Neural cell (in vitro differentiated cells): ENCODE results near the gene RHEX. TPM values are rescaled to one million over a fixed set of nuclear protein-coding genes. Genes with fewer than 3 reads are reported as not detected.

Experiments used
- H2AFZ ChIP-seq: fragments of 200-600, 300-800 bp; sonication (generic), shearing (Covaris generic); 2 replicates; pipeline ENCODE4 v1.6.0; 2014; ENCODE audit warnings: low read depth, mild to moderate bottlenecking, antibody characterized with exemption, low read length, moderate library complexity
- H3F3A ChIP-seq: fragments of 200-600 bp; shearing (Covaris generic); 2 replicates; pipeline ENCODE4 v1.6.1; 2016; ENCODE audit warnings: mild to moderate bottlenecking, moderate library complexity, mixed read lengths, antibody characterized with exemption, low read length; ENCODE audit not compliant: insufficient read depth, poor library complexity, severe bottlenecking
- H3K27ac ChIP-seq: fragments of 200-600, 300-800 bp; sonication (generic), shearing (Covaris generic); 2 replicates; pipeline ENCODE4 v1.5.1; 2014; ENCODE audit warnings: mild to moderate bottlenecking, low read length, moderate library complexity
- H3K27me3 ChIP-seq: fragments of 300-800, 200-600 bp; sonication (generic), shearing (Covaris generic); 2 replicates; pipeline ENCODE4 v1.6.0; 2014; ENCODE audit warnings: mild to moderate bottlenecking, low read depth, low read length, moderate library complexity; ENCODE audit not compliant: insufficient read depth
- H3K36me3 ChIP-seq: fragments of 300-800, 200-600 bp; sonication (generic), shearing (Covaris generic); 2 replicates; pipeline ENCODE4 v1.5.1; 2014; ENCODE audit warnings: mild to moderate bottlenecking, antibody characterized with exemption, low read length, moderate library complexity; ENCODE audit not compliant: insufficient read depth
- H3K4me2 ChIP-seq: fragments of 300-800, 200-600 bp; sonication (generic), shearing (Covaris generic); 2 replicates; pipeline ENCODE4 v1.6.0; 2014; ENCODE audit warnings: mild to moderate bottlenecking, low read length
- H3K4me3 ChIP-seq: fragments of 300-800, 200-600 bp; sonication (generic), shearing (Covaris generic); 2 replicates; pipeline ENCODE4 v1.5.1; 2014; ENCODE audit warnings: mild to moderate bottlenecking, low read length, moderate library complexity
- H3K79me2 ChIP-seq: fragments of 200-600 bp; shearing (Covaris generic); replicated peaks from 2 replicates; pipeline ENCODE4 v1.6.0; 2014; ENCODE audit warnings: mild to moderate bottlenecking, low read length, moderate library complexity; ENCODE audit not compliant: insufficient read depth
- H3K9ac ChIP-seq: fragments of 300-800, 200-600 bp; sonication (generic), shearing (Covaris generic); 2 replicates; pipeline ENCODE4 v1.6.1; 2016; ENCODE audit warnings: mild to moderate bottlenecking, low read length, mixed read lengths
- H3K9me2 ChIP-seq: fragments of 200-600 bp; shearing (Covaris generic); 2 replicates; pipeline ENCODE4 v1.6.1; 2016; ENCODE audit warnings: mild to moderate bottlenecking, low read length, mixed read lengths; ENCODE audit not compliant: insufficient read depth
- H3K9me3 ChIP-seq: fragments of 200-600, 300-800 bp; sonication (generic), shearing (Covaris generic); 2 replicates; pipeline ENCODE4 v1.6.1; 2016; ENCODE audit warnings: mild to moderate bottlenecking, mixed run types, low read length, moderate library complexity, mixed read lengths
- H4K20me1 ChIP-seq: fragments of 200-600 bp; shearing (Covaris generic); 2 replicates; pipeline ENCODE4 v1.6.1; 2016; ENCODE audit warnings: mild to moderate bottlenecking, mixed run types; ENCODE audit not compliant: insufficient read depth
- EP300 ChIP-seq: fragments of 450-650 bp; conservative IDR thresholded peaks from 2 replicates; pipeline ENCODE4 v1.6.1; 2014; ENCODE audit warnings: antibody characterized with exemption, mild to moderate bottlenecking, moderate library complexity; ENCODE audit not compliant: poor library complexity, severe bottlenecking
- EZH2 ChIP-seq: fragments of 200-600, 300-800 bp; shearing (Covaris generic), sonication (generic); IDR thresholded peaks from 2 replicates; pipeline ENCODE4 v1.6.1; 2014; ENCODE audit warnings: antibody characterized with exemption, low read length, borderline replicate concordance, mild to moderate bottlenecking; ENCODE audit not compliant: insufficient read depth, poor library complexity, severe bottlenecking
- MXI1 ChIP-seq: fragments of 450-650 bp; conservative IDR thresholded peaks from 2 replicates; pipeline ENCODE4 v1.6.1; 2014; ENCODE audit warnings: antibody characterized with exemption, mild to moderate bottlenecking; ENCODE audit not compliant: poor library complexity, severe bottlenecking
- POLR2AphosphoS5 ChIP-seq: IDR thresholded peaks from 2 replicates; pipeline ENCODE4 v1.6.1; 2012
- RAD21 ChIP-seq: fragments of 450-650 bp; conservative IDR thresholded peaks from 2 replicates; pipeline ENCODE4 v1.6.1; 2014; ENCODE audit warnings: antibody characterized with exemption, mild to moderate bottlenecking, moderate library complexity
- REST ChIP-seq: IDR thresholded peaks from 2 replicates; pipeline ENCODE4 v1.6.1; 2012; ENCODE audit warnings: borderline replicate concordance
- SMC3 ChIP-seq: fragments of 450-650 bp; conservative IDR thresholded peaks from 2 replicates; pipeline ENCODE4 v1.6.1; 2014; ENCODE audit warnings: antibody characterized with exemption, mild to moderate bottlenecking, moderate library complexity; ENCODE audit not compliant: poor library complexity
- TAF1 ChIP-seq: IDR thresholded peaks from 2 replicates; pipeline ENCODE4 v1.6.1; 2012; ENCODE audit warnings: low read depth
- polyA plus RNA-seq: library from polyadenylated mRNA; depleted of rRNA; stranded (reverse); fragments of >200 nt; gene quantifications from 2 replicates; pipeline ENCODE4 v1.2.3, GENCODE V29; 2014
- TF ChIP-seq, protein P1 (sequence below): fragments of 450-650 bp; IDR thresholded peaks from 2 replicates; pipeline ENCODE4 v1.5.1; 2014; ENCODE audit warnings: antibody characterized with exemption, mild to moderate bottlenecking, moderate library complexity; ENCODE audit not compliant: poor library complexity, severe bottlenecking

Gene RHEX
- polyA plus RNA-seq, 1 donor from 2014 or later: not detected

- Histone ChIP-seq H3K27ac (no peak overlapping the region), H3F3A (no peaks in the 10 kb centered on the region), H3K9me2 (no peaks in the 10 kb centered on the region), H3K9me3 (no peaks in the 10 kb centered on the region), H4K20me1 (no peaks in the 10 kb centered on the region), H3K4me3 (no peak overlapping the region), H3K27me3 (peaks cover 21% of the 10 kb centered on the region), H2AFZ (no peak overlapping the region), H3K9ac (no peak overlapping the region), H3K4me2 (no peak overlapping the region), H3K79me2 (no peaks in the 10 kb centered on the region), H3K36me3 (no peaks in the 10 kb centered on the region)
- TF ChIP-seq EZH2 (no peak), SMC3 (no peak), RAD21 (no peak), MXI1 (no peak), POLR2AphosphoS5 (no peak), EP300 (no peak), TAF1 (no peak), REST (no peak)
- TF ChIP-seq, protein P1, sequence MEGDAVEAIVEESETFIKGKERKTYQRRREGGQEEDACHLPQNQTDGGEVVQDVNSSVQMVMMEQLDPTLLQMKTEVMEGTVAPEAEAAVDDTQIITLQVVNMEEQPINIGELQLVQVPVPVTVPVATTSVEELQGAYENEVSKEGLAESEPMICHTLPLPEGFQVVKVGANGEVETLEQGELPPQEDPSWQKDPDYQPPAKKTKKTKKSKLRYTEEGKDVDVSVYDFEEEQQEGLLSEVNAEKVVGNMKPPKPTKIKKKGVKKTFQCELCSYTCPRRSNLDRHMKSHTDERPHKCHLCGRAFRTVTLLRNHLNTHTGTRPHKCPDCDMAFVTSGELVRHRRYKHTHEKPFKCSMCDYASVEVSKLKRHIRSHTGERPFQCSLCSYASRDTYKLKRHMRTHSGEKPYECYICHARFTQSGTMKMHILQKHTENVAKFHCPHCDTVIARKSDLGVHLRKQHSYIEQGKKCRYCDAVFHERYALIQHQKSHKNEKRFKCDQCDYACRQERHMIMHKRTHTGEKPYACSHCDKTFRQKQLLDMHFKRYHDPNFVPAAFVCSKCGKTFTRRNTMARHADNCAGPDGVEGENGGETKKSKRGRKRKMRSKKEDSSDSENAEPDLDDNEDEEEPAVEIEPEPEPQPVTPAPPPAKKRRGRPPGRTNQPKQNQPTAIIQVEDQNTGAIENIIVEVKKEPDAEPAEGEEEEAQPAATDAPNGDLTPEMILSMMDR: no peak
Measured at GRCh38 chr1:206116191-206116872, 63.4 kb downstream of the RHEX start.

DNA sequence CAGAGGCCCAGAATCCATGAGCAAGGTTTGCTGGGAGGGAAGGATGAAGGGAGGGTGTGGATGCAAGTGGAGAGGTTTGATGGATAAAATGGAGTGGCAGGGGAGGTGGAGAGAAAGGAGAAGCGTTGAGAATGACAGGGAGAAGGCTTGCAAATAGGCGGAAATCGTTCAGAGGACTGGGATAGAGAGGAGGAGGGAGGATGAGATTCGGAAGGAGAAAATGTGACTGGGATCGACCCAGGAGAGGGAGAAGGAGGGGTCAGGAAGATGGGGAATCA lies 63.8 kb downstream of the RHEX start:
- Histone ChIP-seq H3K27me3 (peaks cover 21% of the 10 kb centered on the region), H3F3A (no peaks in the 10 kb centered on the region), H3K27ac (no peak overlapping the region), H2AFZ (no peak overlapping the region), H3K9me3 (no peaks in the 10 kb centered on the region), H3K36me3 (no peaks in the 10 kb centered on the region), H3K9ac (no peak overlapping the region), H4K20me1 (no peaks in the 10 kb centered on the region), H3K4me2 (no peak overlapping the region), H3K79me2 (no peaks in the 10 kb centered on the region), H3K4me3 (peak overlapping the region; percentile 68), H3K9me2 (no peaks in the 10 kb centered on the region)
- TF ChIP-seq, protein P1: no peak
- TF ChIP-seq REST: no peak
